ENCODE measurements around the gene BRI3.
A peak's percentile ranks its signal among the peaks of the same experiment; 100 is the strongest.

The BRI3 gene

GRCh38 chr7:98288064-98288823 is 6.8 kb downstream of the BRI3 start:
- no peak for DNase-seq

- DNase-seq, result no peak
These were observed 7.9 kb downstream of the BRI3 start for GRCh38 chr7:98289333-98289875.

GRCh38 chr7:98291717-98292116 is 10.2 kb downstream of the BRI3 start:
- no peak for DNase-seq

GRCh38 chr7:98293265-98293664 is 11.8 kb downstream of the BRI3 start:
- DNase-seq, result no peak

- no peak for DNase-seq
These were observed 12.3 kb downstream of the BRI3 start for GRCh38 chr7:98293746-98294145.

GRCh38 chr7:98294326-98294725 is 12.8 kb downstream of the BRI3 start:
- no peak for DNase-seq

- DNase-seq, result peak; percentile 65
These were observed 13.4 kb downstream of the BRI3 start for GRCh38 chr7:98294798-98295382.

GRCh38 chr7:98295467-98296192 is 14.1 kb downstream of the BRI3 start:
- no peak for DNase-seq

GRCh38 chr7:98296833-98297232 is 15.3 kb downstream of the BRI3 start:
- no peak for DNase-seq

- DNase-seq, result no peak
These were observed 16.3 kb downstream of the BRI3 start for GRCh38 chr7:98297626-98298286.

- DNase-seq, result no peak
These were observed 19.3 kb downstream of the BRI3 start for GRCh38 chr7:98300595-98301372.

- DNase-seq, result no peak
These were observed 20.4 kb downstream of the BRI3 start for GRCh38 chr7:98301693-98302470.

- no peak for DNase-seq
These were observed 21.8 kb downstream of the BRI3 start for GRCh38 chr7:98303176-98303865.

GRCh38 chr7:98303906-98304305 is 22.4 kb downstream of the BRI3 start:
- DNase-seq, result no peak

GRCh38 chr7:98305951-98306535 is 24.6 kb downstream of the BRI3 start:
- DNase-seq, result no peak

GRCh38 chr7:98307971-98308466 is 26.5 kb downstream of the BRI3 start:
- no peak for DNase-seq

GRCh38 chr7:98309566-98309965 is 28.1 kb downstream of the BRI3 start:
- no peak for DNase-seq

- DNase-seq, result no peak
These were observed 30.7 kb downstream of the BRI3 start for GRCh38 chr7:98312201-98312600.

GRCh38 chr7:98314469-98314868 is 33.0 kb downstream of the BRI3 start:
- no peak for DNase-seq

GRCh38 chr7:98315318-98315993 is 34.0 kb downstream of the BRI3 start:
- DNase-seq, result no peak

All from RPMI8226 (cell line).